Measurements from ENCODE around the gene IGF2BP1.
"Not testable (repeated sequence)": the region's sequence is repeated elsewhere in the genome, so short reads cannot be mapped to it uniquely, and the experiment has no call there.

The IGF2BP1 gene

GRCh38 chr17:49055181-49055927, 58.2 kb downstream of the IGF2BP1 start:
- no peak for DNase-seq

- no peak for DNase-seq
These were observed 64.3 kb downstream of the IGF2BP1 start for GRCh38 chr17:49061524-49061943.

DNA sequence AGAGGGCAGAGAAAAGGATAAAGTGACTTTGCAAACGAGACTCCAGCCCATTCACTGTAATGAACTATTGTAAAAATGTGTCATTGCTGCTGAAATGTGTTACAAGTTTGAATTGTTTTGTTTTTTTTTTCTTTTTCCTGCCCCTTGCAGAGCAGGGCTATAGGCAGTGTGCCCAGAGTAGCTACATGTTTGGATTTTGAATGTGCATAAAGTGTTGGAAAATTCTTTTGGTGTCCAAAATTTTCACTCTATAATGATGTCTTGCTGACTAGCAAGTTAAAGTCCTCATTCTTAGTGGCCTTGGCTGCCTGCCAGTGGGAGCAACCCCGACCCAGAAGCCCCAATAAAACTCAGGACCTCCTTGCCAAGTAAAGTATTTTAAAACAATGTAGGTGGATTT, 66.5 kb downstream of the IGF2BP1 start:
- DNase-seq: no peak

DNA sequence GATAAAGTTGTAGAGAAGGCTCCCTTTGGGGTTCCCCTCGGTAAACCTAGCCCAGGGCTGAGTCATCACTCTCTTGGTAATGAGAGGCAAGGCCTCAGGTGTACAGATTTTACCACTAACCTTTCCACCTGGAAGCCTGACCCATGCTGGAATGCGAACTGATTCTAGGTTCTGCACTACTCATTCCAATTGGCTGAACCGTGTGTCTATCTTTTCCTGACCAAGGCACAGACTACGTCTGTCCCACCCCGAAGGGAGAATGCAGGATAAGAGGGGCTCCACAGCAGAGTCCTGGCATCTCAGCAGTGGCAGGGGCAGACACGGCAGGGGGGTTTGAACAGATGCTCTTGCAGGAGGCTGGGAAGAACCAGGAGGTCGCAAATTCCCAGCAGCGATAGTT, 70.0 kb downstream of the IGF2BP1 start:
- DNase-seq: no peak

DNA sequence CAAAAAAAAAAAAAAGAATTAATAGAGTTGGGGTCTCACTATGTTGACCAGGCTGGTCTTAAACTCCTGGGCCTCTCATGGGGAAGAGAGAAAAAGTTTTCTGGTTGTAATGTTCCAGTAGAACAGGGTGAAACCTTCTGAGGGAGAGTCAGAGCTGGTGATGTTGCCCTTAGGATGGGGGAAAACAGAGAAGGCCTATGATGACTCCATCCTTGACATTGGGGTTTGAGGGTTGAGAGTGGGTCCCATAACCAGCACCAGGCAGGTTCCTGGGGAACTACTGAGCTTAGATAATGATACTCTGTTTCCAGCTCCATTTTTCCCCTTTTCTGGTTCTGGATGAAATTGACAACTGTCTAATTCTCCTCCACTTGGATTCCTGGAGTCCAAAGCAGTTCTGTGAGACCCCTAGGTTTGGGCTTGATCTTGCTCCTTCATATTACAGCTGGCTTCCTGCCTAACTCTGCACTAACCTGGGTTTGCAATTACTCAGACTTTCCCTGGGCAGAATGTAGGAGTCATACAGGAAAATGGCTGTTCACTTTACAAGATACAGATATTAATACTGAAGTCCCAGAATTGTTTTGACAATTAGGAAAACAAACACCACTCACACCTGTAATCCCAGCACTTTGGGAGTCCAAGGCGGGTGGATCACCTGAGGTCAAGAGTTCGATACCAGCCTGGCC, 72.5 kb downstream of the IGF2BP1 start:
- DNase-seq: no peak

DNA sequence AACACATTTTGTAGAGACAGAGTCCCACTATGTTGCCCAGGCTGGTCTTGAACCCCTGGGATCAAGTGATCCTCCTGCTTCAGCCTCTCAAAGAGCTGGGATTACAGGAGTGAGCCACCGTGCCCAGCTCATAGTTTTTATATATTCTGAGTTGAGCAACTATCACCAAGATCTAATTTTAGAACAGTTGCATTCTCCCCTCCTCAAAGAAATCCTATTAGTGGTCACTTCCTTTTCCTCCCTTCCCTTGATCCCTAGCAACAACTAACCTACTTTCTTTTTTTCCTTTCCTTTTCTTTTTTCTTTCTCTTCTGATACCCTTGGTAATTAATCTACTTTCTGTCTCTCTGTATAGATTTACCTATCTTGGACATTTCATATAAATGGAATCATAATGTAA, 73.9 kb downstream of the IGF2BP1 start:
- no peak for DNase-seq

- DNase-seq: no peak
These were observed 77.8 kb downstream of the IGF2BP1 start for GRCh38 chr17:49074851-49075540.

GRCh38 chr17:49076573-49077384, 79.6 kb downstream of the IGF2BP1 start:
- DNase-seq: no peak

DNA sequence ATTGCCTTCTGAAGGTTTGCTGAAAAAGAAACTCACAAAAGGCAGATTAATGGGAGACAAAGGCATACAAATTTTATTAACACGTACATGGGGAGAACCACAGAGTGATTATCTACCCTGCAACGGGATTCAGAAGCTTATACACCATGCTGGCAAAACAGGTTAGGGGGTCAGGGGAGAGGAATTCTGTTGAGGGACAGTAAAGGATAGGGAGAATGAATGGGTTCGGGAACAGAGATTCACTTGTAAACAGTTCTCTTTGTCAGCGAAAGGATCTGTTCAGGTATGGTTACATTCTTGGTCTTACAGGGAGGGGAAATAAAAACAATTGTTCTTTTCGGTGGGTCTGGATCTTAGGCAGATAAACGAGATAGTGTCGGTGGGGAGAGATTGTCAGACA, 81.1 kb downstream of the IGF2BP1 start:
- DNase-seq: no peak

GRCh38 chr17:49079840-49080663, 82.9 kb downstream of the IGF2BP1 start:
- no peak for DNase-seq

- no peak for DNase-seq
These were observed 85.0 kb downstream of the IGF2BP1 start for GRCh38 chr17:49082231-49082630.

DNA sequence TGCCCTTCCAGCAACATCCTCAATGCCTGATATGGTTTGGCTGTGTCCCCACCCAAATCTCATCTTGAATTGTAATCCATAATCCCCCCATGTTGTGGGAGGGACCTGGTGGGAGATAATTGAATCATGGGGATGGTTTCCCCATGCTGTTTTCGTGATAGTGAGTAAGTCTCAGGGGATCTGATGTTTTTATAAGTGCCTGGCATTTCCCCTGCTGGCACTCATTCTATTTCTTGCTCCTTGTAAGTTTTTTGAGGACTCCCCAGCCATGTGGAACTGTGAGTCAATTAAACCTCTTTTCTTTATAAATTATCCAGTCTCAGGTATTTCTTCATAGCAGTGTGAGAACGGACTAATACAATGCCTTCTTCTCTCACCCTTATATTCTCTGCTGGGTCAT, 87.9 kb downstream of the IGF2BP1 start:
- not testable (repeated sequence) for DNase-seq

- no peak for DNase-seq
These were observed 88.6 kb downstream of the IGF2BP1 start for GRCh38 chr17:49085565-49086315.

- no peak for DNase-seq
These were observed 89.1 kb downstream of the IGF2BP1 start for GRCh38 chr17:49086316-49086605.

DNA sequence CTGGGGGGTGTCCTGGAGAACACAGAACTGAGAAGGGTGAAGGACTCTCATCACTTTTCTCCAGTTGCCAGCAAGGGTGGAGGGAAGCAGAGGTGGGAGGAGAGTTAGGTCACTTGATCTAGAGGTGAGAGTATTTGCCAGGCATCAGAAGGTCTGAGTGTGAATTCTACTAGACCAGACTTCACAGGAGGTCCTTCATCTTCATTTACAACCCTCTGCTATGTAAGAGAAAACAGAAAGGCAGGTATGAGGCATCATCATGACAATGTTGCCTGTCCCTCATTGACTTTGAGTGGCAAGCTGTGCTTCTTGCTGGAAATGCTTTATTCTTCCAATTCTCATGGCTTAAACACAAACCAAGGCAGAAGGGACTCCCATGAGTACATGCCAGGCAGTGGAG, 89.5 kb downstream of the IGF2BP1 start:
- DNase-seq: no peak

GRCh38 chr17:49089094-49089493, 91.9 kb downstream of the IGF2BP1 start:
- no peak for DNase-seq

GRCh38 chr17:49090878-49091594, 93.9 kb downstream of the IGF2BP1 start:
- DNase-seq: no peak

DNA sequence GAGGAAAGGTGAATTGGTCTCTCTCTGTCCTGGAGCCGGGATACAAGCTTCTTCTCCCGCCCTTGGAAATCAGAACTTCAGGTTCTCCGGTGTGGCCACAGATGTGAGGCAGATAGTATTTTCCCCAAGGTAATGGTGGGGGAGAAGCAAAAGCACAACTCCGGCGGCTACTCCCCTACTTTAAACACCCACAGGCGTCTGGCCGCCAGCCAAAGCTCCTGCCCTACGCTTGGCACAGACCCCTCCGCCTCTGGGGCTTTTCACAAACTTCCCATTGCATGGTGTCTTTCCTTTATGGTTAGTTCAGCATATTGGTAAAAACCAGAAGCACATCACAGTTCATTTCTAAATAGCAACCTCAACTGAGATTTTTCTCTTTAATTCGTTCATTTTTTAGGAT, 95.9 kb downstream of the IGF2BP1 start:
- no peak for DNase-seq

- DNase-seq: no peak
These were observed 103.4 kb downstream of the IGF2BP1 start for GRCh38 chr17:49100601-49101000.

DNA sequence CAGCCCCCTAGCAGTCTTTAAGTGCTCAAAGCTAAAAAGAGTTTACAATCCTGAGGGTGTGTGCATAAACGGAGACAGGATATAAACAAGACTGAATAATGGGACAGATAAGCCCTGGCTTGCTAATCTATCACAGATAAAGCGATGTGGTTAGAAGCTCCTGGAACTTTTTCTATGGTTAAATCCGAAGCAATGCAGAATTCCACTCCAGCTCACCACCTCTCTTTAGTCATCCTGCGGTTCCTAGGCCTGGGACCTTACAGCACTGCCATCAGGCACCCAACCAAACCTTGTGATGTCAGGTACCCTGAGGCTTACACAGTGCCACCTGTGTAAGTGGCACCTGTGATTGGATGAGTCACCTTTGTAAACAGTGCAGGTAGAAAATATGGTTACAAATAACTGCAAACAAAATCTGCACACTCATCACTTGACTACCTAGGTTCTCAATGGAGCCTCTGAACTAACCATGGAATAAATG, 103.9 kb downstream of the IGF2BP1 start:
- DNase-seq: no peak

DNA sequence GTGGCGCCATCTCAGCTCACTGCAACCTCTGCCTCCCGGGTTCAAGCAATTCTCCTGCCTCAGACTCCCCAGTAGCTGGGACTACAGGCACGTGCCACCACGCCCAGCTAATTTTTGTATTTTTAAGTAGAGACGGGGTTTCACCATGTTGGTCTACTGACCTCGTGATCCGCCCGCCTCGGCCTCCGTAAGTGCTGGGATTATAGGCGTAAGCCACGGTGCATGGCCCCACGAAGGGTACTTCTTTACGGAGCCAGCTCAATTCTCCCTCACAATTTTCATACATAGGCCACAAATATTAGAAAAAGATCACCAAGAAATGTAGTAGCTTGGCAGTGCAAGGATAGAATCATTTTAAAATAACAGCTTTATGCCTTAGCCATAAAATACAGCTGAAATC, 106.2 kb downstream of the IGF2BP1 start:
- not testable (repeated sequence) for DNase-seq

Measured in NCI-H2227 treated with DMSO at 0.1 percent for 48 hours (cell line).